Endothelial cell (in vitro differentiated cells): ENCODE results near the gene ADGRG2. TPM values are rescaled to one million over a fixed set of nuclear protein-coding genes. Genes with fewer than 3 reads are reported as not detected.

Experiments
- DNase-seq: peaks from one replicate; pipeline ENCODE4 v3.0.0; 2021; ENCODE audit warnings: low spot score
- H3K27ac Mint-ChIP-seq: one replicate; pipeline ENCODE4 v1.8.0; 2021; ENCODE audit warnings: mixed read lengths, inconsistent platforms; ENCODE audit not compliant: unreplicated experiment
- H3K27me3 Mint-ChIP-seq: one replicate; pipeline ENCODE4 v1.8.0; 2021; ENCODE audit warnings: mild to moderate bottlenecking, moderate library complexity, mixed read lengths, inconsistent platforms; ENCODE audit not compliant: unreplicated experiment
- H3K36me3 Mint-ChIP-seq: one replicate; pipeline ENCODE4 v1.8.0; 2021; ENCODE audit warnings: mild to moderate bottlenecking, low read depth, mixed read lengths, inconsistent platforms; ENCODE audit not compliant: unreplicated experiment
- H3K4me1 Mint-ChIP-seq: one replicate; pipeline ENCODE4 v1.8.0; 2021; ENCODE audit warnings: mild to moderate bottlenecking, mixed read lengths, inconsistent platforms; ENCODE audit not compliant: unreplicated experiment
- H3K4me3 Mint-ChIP-seq: one replicate; pipeline ENCODE4 v1.8.0; 2021; ENCODE audit warnings: mild to moderate bottlenecking, mixed read lengths, inconsistent platforms; ENCODE audit not compliant: unreplicated experiment
- H3K9me3 Mint-ChIP-seq: one replicate; pipeline ENCODE4 v1.8.0; 2021; ENCODE audit warnings: mixed read lengths, inconsistent platforms; ENCODE audit not compliant: unreplicated experiment
- total RNA-seq: library from RNA; stranded (reverse); fragmentation: NEBNext Ultra II Directional; extraction: Animal tissue kit (Norgen Biotek cat#: 25700); gene quantifications from one replicate; pipeline ENCODE4 v1.2.1, GENCODE V29; 2021; ENCODE audit not compliant: unreplicated experiment
- TF ChIP-seq, protein P1 (sequence below): fragments of 200-600 bp; sonication (generic); IDR thresholded peaks from one replicate; pipeline ENCODE4 v1.5.0; 2021; ENCODE audit warnings: antibody characterized with exemption; ENCODE audit not compliant: unreplicated experiment

The ADGRG2 gene
- total RNA-seq, 1 donor from 2014 or later, result not detected

GRCh38 chrX:18946157-18946556 lies 176.1 kb downstream of the ADGRG2 start:
- no peak for DNase-seq
- Mint-ChIP-seq H3K4me3 (no peak overlapping the region), H3K27me3 (peaks cover 2% of the 10 kb centered on the region), H3K36me3 (no peaks in the 10 kb centered on the region), H3K4me1 (peaks cover 5% of the 10 kb centered on the region), H3K9me3 (no peaks in the 10 kb centered on the region), H3K27ac (no peak overlapping the region)
- TF ChIP-seq, protein P1, sequence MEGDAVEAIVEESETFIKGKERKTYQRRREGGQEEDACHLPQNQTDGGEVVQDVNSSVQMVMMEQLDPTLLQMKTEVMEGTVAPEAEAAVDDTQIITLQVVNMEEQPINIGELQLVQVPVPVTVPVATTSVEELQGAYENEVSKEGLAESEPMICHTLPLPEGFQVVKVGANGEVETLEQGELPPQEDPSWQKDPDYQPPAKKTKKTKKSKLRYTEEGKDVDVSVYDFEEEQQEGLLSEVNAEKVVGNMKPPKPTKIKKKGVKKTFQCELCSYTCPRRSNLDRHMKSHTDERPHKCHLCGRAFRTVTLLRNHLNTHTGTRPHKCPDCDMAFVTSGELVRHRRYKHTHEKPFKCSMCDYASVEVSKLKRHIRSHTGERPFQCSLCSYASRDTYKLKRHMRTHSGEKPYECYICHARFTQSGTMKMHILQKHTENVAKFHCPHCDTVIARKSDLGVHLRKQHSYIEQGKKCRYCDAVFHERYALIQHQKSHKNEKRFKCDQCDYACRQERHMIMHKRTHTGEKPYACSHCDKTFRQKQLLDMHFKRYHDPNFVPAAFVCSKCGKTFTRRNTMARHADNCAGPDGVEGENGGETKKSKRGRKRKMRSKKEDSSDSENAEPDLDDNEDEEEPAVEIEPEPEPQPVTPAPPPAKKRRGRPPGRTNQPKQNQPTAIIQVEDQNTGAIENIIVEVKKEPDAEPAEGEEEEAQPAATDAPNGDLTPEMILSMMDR, result no peak

GRCh38 chrX:18945483-18945882 lies 176.8 kb downstream of the ADGRG2 start:
- DNase-seq, result no peak
- TF ChIP-seq, protein P1, result no peak
- Mint-ChIP-seq H3K27me3 (peaks cover 2% of the 10 kb centered on the region), H3K36me3 (no peaks in the 10 kb centered on the region), H3K4me1 (peaks cover 5% of the 10 kb centered on the region), H3K9me3 (no peaks in the 10 kb centered on the region), H3K4me3 (no peak overlapping the region), H3K27ac (no peak overlapping the region)

DNA sequence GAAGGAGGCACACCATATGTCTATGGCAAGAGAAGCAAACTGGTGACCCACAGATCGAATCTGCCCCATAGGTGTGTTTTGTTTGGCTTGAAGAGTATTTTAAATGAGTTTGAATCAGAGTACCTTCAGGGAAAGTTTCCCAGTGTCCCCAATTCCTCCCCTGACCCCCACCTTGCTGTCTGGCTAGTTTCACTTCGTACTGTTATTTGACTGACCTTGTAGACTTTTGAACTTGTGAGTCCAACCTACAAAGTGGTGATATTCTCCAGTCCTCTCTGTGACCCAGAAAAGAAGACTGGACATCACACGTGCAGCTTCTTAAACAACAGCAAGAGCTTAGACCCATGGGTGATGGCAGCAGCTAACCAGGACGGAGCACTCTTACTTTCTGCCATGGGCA lies 177.8 kb downstream of the ADGRG2 start:
- H3K27me3 Mint-ChIP-seq, result peaks cover 2% of the 10 kb centered on the region
- TF ChIP-seq, protein P1, result no peak
- peaks cover 5% of the 10 kb centered on the region for H3K4me1 Mint-ChIP-seq
- no peak overlapping the region for H3K4me3 Mint-ChIP-seq
- no peaks in the 10 kb centered on the region for H3K9me3 Mint-ChIP-seq
- DNase-seq, result no peak
- no peak overlapping the region for H3K27ac Mint-ChIP-seq
- no peaks in the 10 kb centered on the region for H3K36me3 Mint-ChIP-seq

- H3K9me3 Mint-ChIP-seq, result no peaks in the 10 kb centered on the region
- peaks cover 7% of the 10 kb centered on the region for H3K36me3 Mint-ChIP-seq
- no peak overlapping the region for H3K27ac Mint-ChIP-seq
- no peak overlapping the region for H3K4me3 Mint-ChIP-seq
- TF ChIP-seq, protein P1, result no peak
- DNase-seq, result no peak
- no peaks in the 10 kb centered on the region for H3K4me1 Mint-ChIP-seq
- no peaks in the 10 kb centered on the region for H3K27me3 Mint-ChIP-seq
Measured at GRCh38 chrX:18941896-18942295, 180.4 kb downstream of the ADGRG2 start.

Other genes starting within 250 kb of the ADGRG2 start
- gene PHKA2, start 138.4 kb downstream of the ADGRG2 start, total RNA-seq, result 19.7 TPM
- 162 TPM for gene PDHA1, start 221.5 kb upstream of the ADGRG2 start, total RNA-seq